Stimulated activated CD4-positive, alpha-beta T cell treated with anti-CD3 and anti-CD28 coated beads, Interleukin-15, amount 100 ng/mL, for 24 hours (primary cell): ENCODE results near the gene ZNF391.
"Not testable (repeated sequence)": the region's sequence is repeated elsewhere in the genome, so short reads cannot be mapped to it uniquely, and the experiment has no call there.

Experiments
- DNase-seq: peaks from one replicate; pipeline ENCODE4 v3.0.0-alpha.2; 2020

ZNF391 gene

DNA sequence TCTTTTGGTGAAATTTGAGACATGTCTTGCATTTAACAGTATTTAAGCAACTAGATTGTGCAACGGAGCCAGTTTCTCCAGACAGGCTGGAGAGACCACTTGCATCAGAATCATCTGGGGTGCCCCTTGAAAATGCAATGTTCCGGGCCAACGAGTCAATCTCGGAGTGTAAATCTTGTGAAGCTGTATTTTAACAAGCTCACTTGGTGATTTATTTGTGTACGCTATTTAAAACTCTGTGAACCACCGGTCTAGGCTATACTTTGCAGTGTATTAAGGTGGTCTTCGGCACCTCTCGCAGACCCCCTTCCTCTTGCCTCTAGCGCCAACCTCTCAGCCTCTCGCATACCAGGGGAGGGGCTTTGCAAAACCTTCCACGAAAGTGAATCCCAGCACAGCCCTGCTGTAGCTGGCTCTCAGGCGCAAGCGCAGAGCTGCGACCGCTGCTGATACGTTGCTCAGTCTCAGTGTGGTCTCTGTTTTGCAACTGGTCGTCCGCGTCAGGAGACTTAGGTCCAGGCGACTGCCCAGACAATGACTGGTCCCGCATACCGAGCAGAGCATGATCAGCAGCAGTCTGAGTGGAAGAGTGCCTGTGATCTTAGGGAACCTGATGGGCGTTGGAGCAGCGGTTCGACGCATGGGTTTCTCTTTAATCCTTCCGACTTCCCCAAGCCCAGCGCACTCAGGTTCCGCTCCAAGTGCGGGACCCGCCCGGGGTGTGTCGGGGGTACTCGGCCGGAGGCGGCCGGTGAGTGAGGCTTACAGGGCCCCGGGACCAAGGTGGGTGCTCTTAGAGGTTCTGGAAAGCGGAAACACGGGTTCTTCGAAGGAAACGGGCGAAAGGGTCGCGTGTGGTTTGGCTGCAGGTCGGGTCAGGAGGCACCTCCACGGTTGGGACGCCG lies at the start of gene ZNF391:
Gene ZNF391, plus strand, starts transcription at position 467 of the 905 bp plus-strand sequence. CDS start 11,612 bp downstream, outside the sequence.
- peak; percentile 78 for DNase-seq

DNA sequence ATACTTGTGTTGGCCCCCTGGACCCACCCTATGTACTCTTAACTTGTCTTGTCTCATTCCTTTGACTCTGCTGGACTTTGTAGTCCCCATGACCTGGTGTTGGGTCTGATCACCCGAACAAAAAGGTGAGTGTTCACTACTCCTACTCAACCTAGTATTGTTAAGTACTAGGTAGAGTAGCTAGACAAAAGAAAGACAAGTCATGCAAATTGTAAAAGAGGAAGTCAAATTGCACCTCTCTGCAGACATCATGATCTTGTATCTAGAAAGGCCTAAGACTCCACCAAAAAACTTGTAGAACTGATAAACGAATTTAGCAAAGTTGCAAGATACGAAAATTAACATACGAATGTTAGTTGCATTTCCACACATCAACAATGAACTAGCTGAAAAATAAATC lies 35.7 kb upstream of the ZNF391 start:
- DNase-seq: no peak

DNA sequence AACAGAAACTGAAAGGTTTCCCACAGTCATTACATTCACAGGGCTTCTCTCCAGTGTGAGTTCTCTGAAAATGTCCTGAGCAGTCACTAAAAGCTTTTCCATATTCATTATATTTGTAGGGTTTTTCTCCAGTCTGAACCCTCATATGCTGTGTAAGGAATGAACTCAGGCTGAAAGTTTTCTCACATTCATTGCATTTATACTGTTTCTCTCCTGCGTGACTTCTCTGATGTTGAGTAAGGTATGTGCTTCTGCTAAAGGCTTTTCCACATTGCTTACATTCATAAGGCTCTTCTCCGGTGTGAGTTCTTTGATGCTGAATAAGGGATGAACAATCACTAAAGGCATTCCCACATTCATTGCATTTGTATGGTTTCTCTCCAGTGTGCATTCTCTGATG lies 29.8 kb upstream of the ZNF391 start:
- DNase-seq: no peak

DNA sequence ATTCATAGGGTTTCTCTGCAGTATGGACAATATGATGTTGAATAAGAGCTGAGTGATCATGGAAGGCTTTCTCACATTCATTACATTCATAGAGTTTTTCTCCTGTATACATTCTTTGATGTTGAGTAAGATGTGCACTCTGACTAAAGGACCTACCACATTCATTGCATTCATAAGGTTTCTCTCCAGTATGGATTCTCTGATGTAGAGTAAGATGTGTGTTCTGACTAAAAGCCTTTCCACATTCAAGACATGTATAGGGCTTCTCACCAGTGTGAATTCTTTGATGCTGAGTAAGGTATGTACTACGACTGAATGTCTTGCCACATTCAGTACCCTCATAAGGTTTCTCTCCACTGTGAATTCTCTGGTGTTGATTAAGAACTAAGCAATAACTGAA lies 29.3 kb upstream of the ZNF391 start:
- no peak for DNase-seq

DNA sequence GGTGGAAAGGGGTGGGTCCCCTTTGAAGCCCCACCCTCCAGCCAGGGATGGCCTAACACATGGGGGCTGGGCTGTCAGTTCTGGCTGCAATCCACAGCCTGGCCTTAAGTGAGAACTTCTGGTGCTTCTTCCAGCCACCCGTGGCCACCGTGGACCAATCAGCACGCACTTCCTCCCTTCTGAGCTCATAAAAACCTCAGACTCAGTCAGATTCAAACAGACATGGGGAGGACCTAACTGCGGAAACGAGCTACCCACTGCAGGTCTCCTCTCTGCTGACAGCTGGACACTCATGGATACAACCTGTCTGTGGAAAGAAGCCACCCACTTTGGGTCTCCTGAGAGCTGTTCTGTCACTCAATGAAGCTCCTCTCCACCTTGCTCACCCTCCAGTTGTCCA lies 20.4 kb upstream of the ZNF391 start:
- no peak for DNase-seq

DNA sequence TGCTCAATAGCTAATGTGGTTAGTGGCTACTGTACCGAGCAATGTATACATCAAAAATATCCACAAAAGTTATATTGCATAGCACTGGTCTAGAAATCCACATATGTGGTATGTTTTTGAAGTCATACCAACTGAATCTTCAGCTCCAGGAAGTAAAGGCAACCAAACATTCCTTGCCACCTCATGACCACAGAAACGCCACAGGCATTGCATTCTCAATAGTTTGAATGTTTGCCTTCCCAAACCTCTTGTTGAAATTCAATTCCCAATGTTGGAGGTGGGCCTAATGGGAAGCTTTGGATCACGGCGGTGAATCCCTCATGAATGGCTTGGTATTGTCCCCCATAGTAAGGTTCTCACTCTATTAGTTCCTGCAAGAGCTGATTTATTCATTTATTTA lies 18.2 kb upstream of the ZNF391 start:
- DNase-seq: no peak

DNA sequence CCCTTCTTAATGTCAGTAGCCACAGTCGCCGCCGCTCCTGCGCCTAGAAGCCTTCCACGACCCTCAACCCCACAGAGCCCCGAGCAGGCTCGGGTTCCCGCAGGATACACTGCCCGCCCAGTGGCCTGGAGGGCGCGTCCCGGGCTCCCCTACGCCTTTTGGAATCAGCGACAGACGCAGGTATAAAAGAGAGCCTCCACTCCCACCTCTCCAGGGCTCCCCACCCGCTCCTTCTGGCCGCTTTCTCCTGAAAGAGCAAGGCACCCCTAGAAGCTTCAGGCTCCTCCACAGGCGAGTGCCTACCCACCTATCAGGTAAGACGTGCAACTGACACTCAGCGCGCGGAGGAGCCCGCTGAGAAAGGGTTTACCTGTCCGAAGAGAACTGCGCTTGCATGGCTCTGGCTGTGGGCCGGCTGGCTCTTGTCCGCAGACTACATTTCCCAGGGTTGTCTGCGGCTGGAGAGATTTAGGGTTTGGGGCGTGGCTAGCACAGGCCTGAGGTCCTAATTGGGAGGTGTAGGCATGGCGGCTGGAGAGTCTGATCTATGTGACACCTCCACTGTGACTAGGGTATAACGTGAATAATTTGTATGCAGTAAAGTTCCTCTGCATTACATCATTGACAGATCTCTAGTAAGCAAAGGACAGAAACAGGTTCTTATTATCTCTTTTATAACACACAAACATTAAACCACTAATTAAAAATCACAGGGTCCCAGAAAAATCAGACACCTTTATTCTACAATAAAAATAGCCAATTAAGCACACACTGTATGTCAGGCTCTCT lies 13.5 kb upstream of the ZNF391 start:
- peak; percentile 81 for DNase-seq

DNA sequence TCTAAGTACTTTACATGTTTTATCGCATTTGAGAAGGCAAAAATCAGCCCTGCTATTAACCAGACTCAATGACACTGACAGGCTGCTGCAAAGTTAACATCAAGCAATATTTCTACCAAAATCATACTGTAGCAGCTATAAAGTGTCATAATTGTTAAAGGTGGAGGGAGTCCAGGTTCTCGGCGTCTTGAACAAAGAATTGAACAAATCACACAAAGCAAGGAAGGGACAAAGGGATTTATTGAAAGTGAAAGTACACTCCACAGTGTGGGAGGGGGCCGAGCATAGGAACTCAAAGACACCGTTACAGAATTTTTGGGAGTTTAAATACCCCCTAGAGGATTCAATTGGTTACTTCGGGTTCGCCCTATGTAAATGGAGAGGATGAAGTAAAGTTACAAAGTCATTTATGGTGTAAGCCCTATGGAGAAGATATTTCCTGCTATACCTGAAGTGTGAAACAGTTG lies 12.9 kb upstream of the ZNF391 start:
- no peak for DNase-seq

DNA sequence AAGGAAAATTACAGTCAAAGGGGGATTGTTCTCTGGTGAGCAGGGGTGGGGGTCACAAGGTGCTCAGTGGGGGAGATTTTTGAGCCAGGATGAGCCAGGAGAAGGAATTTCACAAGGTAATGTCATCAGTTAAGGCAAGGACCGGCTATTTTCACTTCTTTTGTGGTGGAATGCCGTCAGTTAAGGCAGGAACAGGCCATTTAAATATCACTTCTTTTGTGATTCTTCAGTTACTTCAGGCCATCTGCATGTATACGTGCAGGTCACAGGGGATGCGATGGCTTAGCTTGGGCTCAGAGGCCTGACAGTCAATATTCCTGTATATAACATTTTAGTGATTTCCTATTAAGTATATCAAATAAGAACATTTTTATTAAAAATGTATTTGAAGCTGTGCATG lies 10.2 kb upstream of the ZNF391 start:
- DNase-seq: not testable (repeated sequence)

DNA sequence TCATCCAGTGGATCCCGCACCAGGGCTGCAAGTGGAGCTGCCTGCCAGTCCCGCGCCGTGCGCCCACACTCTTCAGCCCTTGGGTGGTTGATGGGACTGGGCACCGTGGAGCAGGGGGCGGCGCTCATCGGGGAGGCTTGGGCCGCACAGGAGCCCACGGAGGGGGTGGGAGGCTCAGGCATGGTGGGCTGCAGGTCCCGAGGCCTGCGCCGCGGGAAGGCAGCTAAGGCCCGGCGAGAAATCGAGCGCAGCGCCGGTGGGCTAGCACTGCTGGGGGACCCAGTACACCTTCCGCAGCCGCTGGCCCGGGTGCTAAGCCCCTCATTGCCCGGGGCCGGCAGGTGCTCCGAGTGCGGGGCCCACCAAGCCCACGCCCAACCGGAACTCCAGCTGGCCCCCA lies 7.6 kb upstream of the ZNF391 start:
- DNase-seq: not testable (repeated sequence)

DNA sequence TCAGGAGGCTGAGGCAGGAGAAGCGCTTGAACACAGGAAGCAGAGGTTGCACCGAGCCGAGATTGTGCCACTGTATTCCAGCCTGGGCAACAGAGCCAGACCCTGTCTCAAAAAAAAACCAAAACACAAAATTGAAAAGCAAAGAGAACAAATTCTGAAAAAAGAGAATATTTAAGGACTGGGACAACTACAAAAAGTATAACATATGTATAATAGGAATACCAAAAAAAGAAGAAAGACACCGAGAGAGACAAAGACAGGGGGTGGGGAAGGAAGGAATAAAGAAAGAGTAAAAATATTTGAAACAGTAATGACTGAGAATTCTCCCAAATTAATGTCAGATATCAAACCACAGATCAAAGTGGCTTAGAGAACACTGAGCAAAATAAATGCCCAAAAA lies 5.5 kb upstream of the ZNF391 start:
- DNase-seq: no peak

DNA sequence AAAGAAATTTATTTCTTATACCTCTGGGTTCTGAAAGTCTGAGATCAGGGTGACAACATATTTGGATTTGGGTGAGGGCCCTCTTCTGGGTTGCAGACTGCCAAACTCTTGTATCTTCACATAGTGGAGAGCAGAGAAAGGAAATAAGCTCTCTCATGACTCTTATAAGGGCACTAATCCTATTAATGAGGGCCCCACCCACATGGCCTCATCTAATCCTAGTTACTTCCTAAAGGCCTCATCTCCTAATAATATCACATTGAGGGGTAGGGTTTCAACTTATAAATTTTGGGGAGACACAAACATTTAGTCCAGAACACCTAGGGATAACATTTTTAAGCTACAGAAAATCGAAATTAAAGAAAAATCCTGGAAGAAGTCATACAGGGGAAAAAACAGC lies 5.1 kb upstream of the ZNF391 start:
- DNase-seq: no peak

DNA sequence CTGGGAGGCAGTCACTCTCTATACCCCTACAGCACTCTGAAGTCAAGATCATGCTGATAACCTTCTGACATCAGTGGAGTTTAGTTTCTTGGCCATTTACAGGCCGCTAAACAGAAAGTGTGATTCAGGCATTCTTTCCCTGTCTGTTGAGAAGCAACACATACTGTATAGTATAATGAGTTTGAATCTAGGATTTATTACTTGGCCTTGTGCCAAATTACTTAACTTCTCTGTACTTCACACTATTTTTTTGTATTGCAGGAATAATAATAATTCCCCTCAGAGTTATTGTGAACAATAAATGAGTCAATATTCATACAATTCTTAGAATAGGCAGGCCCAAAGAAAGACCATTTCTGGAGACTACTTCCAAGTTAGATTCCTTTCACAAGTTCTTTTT lies 4.1 kb downstream of the ZNF391 start:
- no peak for DNase-seq

DNA sequence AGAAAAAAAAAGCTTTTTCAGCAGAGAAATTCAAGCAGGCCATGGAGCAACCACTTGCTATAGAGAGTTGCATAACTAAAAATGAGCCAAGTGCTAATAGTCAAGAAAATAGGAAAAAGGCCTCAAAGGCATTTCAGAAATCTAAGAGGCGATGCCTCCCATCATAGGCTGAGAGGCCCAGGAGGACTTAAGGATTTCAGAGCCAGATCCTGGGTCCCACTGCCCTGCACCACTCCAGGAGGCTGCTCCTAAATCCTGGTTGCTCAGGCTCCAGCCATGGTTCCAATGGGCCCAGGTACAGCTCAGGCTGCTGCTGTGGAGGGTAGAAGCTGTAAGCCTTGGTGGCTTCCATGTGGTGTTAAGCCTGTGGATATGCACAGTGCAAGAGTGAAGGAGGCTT lies 5.5 kb downstream of the ZNF391 start:
- no peak for DNase-seq

DNA sequence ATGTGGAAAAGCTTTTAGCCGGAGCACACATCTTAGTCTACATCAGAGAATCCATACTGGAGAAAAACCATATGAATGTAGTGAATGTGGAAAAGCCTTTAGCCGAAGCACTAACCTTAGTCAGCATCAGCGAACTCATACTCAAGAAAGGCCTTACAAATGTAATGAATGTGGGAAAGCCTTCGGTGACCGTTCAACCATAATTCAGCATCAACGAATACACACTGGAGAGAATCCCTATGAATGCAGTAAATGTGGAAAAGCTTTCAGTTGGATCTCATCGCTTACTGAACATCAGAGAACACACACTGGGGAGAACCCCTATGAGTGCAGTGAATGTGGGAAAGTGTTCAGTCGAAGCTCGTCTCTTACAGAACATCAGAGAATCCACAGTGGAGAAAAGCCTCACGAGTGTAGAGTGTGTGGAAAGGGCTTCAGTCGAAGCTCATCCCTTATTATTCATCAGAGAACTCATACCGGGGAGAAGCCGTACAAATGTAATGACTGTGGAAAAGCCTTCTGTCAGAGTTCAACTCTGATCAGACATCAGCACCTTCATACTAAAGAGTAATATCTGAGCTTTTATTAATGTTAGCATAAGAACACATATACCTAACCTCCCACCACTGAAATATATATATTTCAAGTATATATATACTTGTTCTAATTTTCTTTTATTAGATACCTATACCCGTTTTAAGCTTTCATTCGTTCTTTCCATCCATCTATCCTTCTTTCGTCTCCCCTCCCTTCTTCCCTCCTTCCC lies 12.5 kb downstream of the ZNF391 start:
- DNase-seq: no peak

DNA sequence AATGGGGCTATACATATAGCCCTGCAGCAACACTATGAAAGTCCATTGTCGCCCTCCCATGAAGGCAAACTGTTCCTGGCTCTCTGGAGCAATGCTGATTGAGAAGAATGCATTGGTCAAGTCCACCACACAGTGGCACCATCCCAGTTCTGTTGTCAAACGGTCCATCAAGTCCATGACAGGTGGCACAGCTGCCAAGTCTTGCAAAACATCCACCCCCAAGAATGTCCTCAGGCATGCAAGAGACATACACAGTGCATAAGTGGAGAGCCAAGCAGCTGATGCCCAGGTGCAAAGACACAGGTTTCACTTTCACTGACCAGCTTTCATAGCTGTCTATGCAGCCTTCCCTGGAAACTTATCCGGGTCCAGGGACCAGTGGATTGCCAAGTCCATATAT lies 17.5 kb downstream of the ZNF391 start:
- no peak for DNase-seq

DNA sequence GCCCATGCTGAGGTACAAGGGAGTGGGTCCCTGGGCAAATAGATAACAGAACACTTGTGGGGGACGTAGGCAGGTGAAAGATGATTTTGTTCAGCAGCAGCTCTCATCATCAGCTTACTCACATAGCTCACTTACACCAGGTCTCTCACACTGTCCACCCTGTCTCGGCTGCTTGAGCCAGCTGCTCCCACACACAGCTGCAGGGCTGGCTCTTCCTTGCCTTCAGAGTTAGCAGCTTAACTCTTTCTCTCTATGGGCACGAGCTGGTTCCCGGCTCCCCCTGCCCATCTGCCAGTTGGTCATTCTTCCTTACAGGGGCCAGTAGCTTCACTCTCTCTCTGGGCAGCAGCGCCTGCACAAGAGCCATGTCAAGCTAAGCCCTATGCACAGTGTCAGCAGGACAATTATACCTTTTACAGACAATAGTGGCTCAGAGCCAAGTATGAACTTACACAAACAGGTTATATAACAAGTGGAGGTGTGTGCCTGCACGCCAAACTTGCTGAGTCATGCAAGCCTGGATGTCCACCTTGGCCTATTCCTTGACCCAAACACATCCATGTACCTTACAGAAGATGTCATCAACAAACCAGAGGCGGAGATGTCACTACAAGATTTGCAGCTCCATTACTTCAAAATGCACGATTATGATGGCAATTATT lies 18.7 kb downstream of the ZNF391 start:
- no peak for DNase-seq

DNA sequence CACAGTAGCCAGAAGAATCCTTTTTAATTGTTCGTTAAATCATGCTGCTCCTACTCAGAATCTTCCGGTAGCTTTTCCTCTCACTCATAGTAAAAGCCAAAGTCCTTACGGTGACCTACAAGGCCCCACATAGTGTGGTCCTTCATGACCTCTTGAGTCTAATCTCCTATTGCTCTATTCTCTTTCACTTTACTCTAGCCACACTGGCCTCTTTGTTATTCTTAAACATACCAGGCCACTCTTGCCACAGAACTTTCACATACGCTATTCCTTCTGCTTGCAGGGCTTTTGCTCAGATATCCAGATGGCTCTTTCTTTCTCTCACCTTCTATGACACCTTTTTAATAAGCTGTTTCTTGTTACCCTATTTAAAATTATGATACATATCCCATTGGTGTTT lies 25.7 kb downstream of the ZNF391 start:
- no peak for DNase-seq

DNA sequence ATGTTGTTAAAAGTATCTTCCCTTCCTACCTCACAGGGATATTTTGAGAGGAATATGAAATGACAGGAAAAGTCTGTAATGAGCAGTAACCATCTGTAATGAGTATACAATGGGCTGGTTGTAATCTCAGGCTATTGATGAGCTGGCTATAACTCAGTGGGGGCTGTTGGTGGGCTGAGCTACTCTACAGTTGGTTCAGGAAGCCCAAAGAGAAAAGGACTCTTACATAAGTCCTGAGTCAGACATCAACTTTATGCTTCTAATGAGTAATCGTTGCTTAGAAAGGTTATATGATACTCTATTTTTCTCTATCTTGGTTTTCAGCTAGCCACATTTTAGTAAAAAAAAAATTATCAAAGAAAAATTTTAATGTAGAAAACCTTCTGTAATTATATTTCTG lies 26.4 kb downstream of the ZNF391 start:
- no peak for DNase-seq

DNA sequence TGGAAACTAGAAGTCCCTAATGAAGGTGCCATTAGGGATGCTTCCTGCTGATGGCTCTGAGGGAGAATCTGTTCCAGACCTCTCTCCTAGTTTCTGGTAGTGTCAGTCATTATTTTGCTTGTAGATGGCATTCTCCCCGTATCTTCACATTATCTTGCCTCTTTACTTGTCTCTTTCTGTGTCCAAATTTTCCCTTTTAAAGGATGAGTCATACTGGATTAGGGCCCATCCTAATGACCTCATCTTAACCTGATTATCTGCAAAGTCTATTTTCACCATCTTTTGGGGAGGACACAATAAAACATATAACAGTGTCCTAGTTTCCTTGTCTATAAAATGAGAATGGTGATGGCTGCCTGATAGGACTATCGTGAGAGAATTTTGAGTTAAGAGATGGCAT lies 27.3 kb downstream of the ZNF391 start:
- DNase-seq: no peak

DNA sequence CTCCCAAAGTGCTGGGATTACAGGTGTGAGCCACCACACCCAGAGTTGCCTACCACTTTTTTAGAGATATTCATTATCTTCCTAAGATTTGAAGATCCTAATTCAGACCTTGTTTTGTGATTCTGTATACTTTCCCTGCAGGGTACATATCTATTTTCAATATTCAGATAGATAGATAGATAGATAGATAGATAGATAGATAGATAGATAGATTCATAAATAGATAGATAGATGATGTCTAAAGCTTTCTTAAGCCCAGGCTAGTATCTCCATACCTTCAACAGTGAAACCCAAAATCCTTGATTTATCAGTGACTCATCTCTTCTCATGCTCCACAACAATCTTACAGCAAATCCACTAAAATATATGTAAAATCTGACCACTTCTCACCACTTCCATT lies 30.8 kb downstream of the ZNF391 start:
- no peak for DNase-seq

DNA sequence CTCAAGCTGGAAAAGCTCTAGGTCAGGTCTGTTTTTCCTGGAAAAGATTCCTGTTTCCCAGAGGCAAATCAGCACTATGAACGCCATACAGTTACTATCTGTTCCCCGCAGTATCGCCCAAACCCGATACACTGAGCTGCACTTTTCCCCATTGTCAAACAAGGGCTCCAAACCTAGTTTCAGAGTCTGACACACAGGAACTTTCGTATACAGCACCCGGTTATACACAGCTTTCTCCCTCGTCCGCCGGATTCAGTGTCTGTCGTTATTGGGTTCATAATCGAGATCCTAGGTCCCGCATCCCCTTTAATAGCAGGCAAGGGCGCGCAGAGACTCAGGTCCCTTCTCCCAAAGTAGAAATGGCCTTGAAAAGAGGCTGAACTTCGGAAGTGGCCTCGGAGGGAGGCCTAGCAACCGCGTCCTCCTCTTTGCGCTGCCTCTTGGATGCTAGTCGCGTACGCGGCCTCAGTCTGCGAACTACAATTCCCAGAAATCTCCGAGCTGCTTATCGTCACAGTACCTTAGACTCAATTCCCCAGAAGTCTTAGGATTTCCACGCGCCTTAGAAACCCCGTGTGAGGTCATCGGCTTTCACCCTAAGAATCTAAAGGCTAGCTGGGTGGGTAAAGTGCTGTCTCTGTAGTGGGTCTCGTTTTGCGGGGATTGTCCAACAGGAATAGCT lies 34.2 kb downstream of the ZNF391 start:
- no peak for DNase-seq
